SK-N-SH treated with all-trans-retinoic acid at 6 μM for 48 hours (cell line): ENCODE results near the gene ELOVL1.

ENCODE experiments used
- CSDC2 ChIP-seq: fragments of 250-450 bp; sonication (Bioruptor Pico); IDR thresholded peaks from 2 replicates; pipeline ENCODE4 v1.5.0; 2020; ENCODE audit warnings: mild to moderate bottlenecking, moderate library complexity
- PPARA ChIP-seq: fragments of 250-450 bp; sonication (Bioruptor Pico); IDR thresholded peaks from 2 replicates; pipeline ENCODE4 v1.5.0; 2020; ENCODE audit warnings: mild to moderate bottlenecking, borderline replicate concordance
- RARB ChIP-seq: fragments of 250-450 bp; sonication (Bioruptor Pico); IDR thresholded peaks from 2 replicates; pipeline ENCODE4 v1.8.0; 2021; ENCODE audit warnings: mild to moderate bottlenecking, moderate library complexity
- ZFP30 ChIP-seq: fragments of 450-650 bp; formaldehyde crosslinking; IDR thresholded peaks from 2 replicates; pipeline ENCODE4 v1.5.0; 2022; ENCODE audit warnings: mild to moderate bottlenecking, moderate library complexity
- ZNF565 ChIP-seq: fragments of 450-650 bp; formaldehyde crosslinking; conservative IDR thresholded peaks from 2 replicates; pipeline ENCODE4 v1.5.0; 2020; ENCODE audit warnings: low read depth, mild to moderate bottlenecking, moderate library complexity
- ZNF70 ChIP-seq: fragments of 450-650 bp; formaldehyde crosslinking; IDR thresholded peaks from 2 replicates; pipeline ENCODE4 v1.5.0; 2020; ENCODE audit warnings: mild to moderate bottlenecking, moderate library complexity
- TF ChIP-seq, protein P1 (sequence below): fragments of 250-450 bp; sonication (Bioruptor Pico); IDR thresholded peaks from 2 replicates; pipeline ENCODE4 v1.5.0; 2020; ENCODE audit warnings: mild to moderate bottlenecking, moderate library complexity

DNA sequence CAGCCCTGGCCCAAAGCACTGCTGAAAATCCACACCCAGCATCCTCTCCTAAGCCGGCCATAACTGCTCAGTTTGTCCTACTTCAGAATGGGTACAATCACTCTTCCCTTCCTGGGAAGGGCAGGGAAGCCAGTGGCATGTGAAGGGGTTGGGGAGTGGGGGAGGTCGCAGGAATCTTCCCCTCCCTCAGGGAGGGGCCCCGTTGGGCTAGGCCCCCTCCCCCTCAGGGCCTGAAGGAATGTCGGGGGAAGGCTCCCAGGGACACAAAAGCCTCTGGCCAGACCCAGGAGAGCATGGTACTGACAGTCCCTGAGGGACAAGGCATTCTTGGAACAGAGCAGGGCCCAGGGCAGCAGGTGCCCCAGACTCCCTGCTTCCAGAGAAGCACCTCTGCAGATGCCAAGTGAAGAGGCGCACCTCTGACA lies 1.2 kb downstream of the ELOVL1 start:
- TF ChIP-seq PPARA (CRISPR knock-in tag) (no peak), ZNF70 (CRISPR knock-in tag) (no peak), ZNF565 (CRISPR knock-in tag) (no peak), ZFP30 (CRISPR knock-in tag) (no peak), CSDC2 (CRISPR knock-in tag) (no peak), RARB (CRISPR knock-in tag) (no peak)
- TF ChIP-seq, protein P1, sequence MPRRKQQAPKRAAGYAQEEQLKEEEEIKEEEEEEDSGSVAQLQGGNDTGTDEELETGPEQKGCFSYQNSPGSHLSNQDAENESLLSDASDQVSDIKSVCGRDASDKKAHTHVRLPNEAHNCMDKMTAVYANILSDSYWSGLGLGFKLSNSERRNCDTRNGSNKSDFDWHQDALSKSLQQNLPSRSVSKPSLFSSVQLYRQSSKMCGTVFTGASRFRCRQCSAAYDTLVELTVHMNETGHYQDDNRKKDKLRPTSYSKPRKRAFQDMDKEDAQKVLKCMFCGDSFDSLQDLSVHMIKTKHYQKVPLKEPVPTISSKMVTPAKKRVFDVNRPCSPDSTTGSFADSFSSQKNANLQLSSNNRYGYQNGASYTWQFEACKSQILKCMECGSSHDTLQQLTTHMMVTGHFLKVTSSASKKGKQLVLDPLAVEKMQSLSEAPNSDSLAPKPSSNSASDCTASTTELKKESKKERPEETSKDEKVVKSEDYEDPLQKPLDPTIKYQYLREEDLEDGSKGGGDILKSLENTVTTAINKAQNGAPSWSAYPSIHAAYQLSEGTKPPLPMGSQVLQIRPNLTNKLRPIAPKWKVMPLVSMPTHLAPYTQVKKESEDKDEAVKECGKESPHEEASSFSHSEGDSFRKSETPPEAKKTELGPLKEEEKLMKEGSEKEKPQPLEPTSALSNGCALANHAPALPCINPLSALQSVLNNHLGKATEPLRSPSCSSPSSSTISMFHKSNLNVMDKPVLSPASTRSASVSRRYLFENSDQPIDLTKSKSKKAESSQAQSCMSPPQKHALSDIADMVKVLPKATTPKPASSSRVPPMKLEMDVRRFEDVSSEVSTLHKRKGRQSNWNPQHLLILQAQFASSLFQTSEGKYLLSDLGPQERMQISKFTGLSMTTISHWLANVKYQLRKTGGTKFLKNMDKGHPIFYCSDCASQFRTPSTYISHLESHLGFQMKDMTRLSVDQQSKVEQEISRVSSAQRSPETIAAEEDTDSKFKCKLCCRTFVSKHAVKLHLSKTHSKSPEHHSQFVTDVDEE, result no peak
